ENCODE measurements around the gene TLR5.

GRCh38 chr1:223087291-223088255 is 55.5 kb downstream of the TLR5 start:
- TF ChIP-seq CTCF (IDR thresholded peaks at IDR 0.05; ENCODE audit: low read depth, low read length) (no peak), EZH2phosphoT487 (IDR thresholded peaks at IDR 0.05; ENCODE audit: low read depth) (no peak)
